ENCODE data around the gene NUP210. TPM values are rescaled to one million over a fixed set of nuclear protein-coding genes. Genes with fewer than 3 reads are reported as not detected.

The NUP210 gene
- total RNA-seq, 4 donors from 2014 or later, result 9.8 to 24.6 (median 17.7) TPM

GRCh38 chr3:13294442-13295351, 125.4 kb downstream of the NUP210 start:
- intact Hi-C loops (cut with DNase I), result no loop called here
- 81 to 87% methylated on average over 16 to 18 of the region's 18 CpGs for WGBS, 2 donors
- no peak overlapping the region for H3K27ac ChIP-seq

GRCh38 chr3:13292375-13292774, 127.7 kb downstream of the NUP210 start:
- no peaks in the 10 kb centered on the region for H3K36me3 ChIP-seq
- no peak overlapping the region for H3K27ac ChIP-seq
- no peak for TF ChIP-seq POLR2A (IDR thresholded peaks at IDR 0.05)
- TF ChIP-seq CTCF (IDR thresholded peaks at IDR 0.05), result no peak
- no peak for DNase-seq
- no peaks in the 10 kb centered on the region for H3K9me3 ChIP-seq
- 56 to 58% methylated on average over 3 of the region's 3 CpGs for WGBS, 2 donors
- no peak overlapping the region for H3K4me3 ChIP-seq (replicated peaks in 1 of 3)
- no peaks in the 10 kb centered on the region for H3K4me1 ChIP-seq
- H3K27me3 ChIP-seq, result no peaks in the 10 kb centered on the region
- intact Hi-C loops (cut with DNase I), result no loop called here

More at GRCh38 chr3:13294442-13295351, 125.4 kb downstream of the NUP210 start:
- no peaks in the 10 kb centered on the region for H3K27me3 ChIP-seq
- DNase-seq, result no peak
- H3K4me3 ChIP-seq (replicated peaks in 1 of 3), result no peak overlapping the region
- H3K9me3 ChIP-seq, result no peaks in the 10 kb centered on the region
- no peaks in the 10 kb centered on the region for H3K36me3 ChIP-seq
- no peaks in the 10 kb centered on the region for H3K4me1 ChIP-seq
- TF ChIP-seq POLR2A (IDR thresholded peaks at IDR 0.05) (no peak), CTCF (IDR thresholded peaks at IDR 0.05) (no peak)

GRCh38 chr3:13290941-13291340, 129.2 kb downstream of the NUP210 start:
- no peak overlapping the region for H3K4me3 ChIP-seq (replicated peaks in 1 of 3)
- H3K36me3 ChIP-seq, result no peaks in the 10 kb centered on the region
- DNase-seq, result no peak
- H3K27ac ChIP-seq, result no peak overlapping the region
- 86 to 89% methylated on average over 3 of the region's 3 CpGs for WGBS, 2 donors
- H3K4me1 ChIP-seq, result no peaks in the 10 kb centered on the region
- intact Hi-C loops (cut with DNase I), result no loop called here
- H3K27me3 ChIP-seq, result no peaks in the 10 kb centered on the region
- H3K9me3 ChIP-seq, result no peaks in the 10 kb centered on the region
- TF ChIP-seq CTCF (IDR thresholded peaks at IDR 0.05) (no peak), POLR2A (IDR thresholded peaks at IDR 0.05) (no peak)

GRCh38 chr3:13289771-13290285, 130.3 kb downstream of the NUP210 start:
- H3K9me3 ChIP-seq, result no peaks in the 10 kb centered on the region
- DNase-seq, result no peak
- H3K27ac ChIP-seq, result no peak overlapping the region
- intact Hi-C loops (cut with DNase I), result no loop called here
- TF ChIP-seq CTCF (IDR thresholded peaks at IDR 0.05) (no peak), POLR2A (IDR thresholded peaks at IDR 0.05) (no peak)
- no peaks in the 10 kb centered on the region for H3K4me1 ChIP-seq
- 87 to 100% methylated on average over 1 to 8 of the region's 9 CpGs for WGBS, 2 donors
- no peaks in the 10 kb centered on the region for H3K36me3 ChIP-seq
- no peak overlapping the region for H3K4me3 ChIP-seq (replicated peaks in 1 of 3)
- H3K27me3 ChIP-seq, result no peaks in the 10 kb centered on the region

Data from thyroid gland (tissue), 4 donors.